ENCODE results near the gene UXT. TPM values are rescaled to one million over a fixed set of nuclear protein-coding genes. Genes with fewer than 3 reads are reported as not detected.
A peak's percentile ranks its signal among the peaks of the same experiment; 100 is the strongest.

Gene UXT
- total RNA-seq, 6 experiments from 2014 or later: 94.9 to 104 (median 101) TPM

GRCh38 chrX:47646636-47647035, 12.3 kb downstream of the UXT start:
- Mint-ChIP-seq H3K4me1 (ENCODE audit: low read depth) (peaks cover 49% of the 10 kb centered on the region), H3K36me3 (ENCODE audit: low read depth) (peaks cover 19% of the 10 kb centered on the region), H3K27ac (no peak overlapping the region), H3K9me3 (no peaks in the 10 kb centered on the region), H3K4me3 (0 out of 2 replicates have a peak overlapping the region, but pooled peaks have one; percentile 28), H3K27me3 (ENCODE audit: insufficient read depth) (peaks cover 5% of the 10 kb centered on the region; the same call in 1 of the 2 replicates)
- DNase-seq: no peak
- no peak for TF ChIP-seq CTCF (IDR thresholded peaks at IDR 0.05)

- H3K27ac Mint-ChIP-seq: no peak overlapping the region
Measured at GRCh38 chrX:47645530-47645929, 13.4 kb downstream of the UXT start.

GRCh38 chrX:47644557-47645091, 14.4 kb downstream of the UXT start:
- H3K4me3 Mint-ChIP-seq: no peak overlapping the region
- H3K27ac Mint-ChIP-seq: no peak overlapping the region
- peaks cover 24% of the 10 kb centered on the region for H3K36me3 Mint-ChIP-seq (ENCODE audit: low read depth)
- peak; percentile 24 for DNase-seq
- peak; percentile 71 for TF ChIP-seq CTCF (IDR thresholded peaks at IDR 0.05)
- H3K9me3 Mint-ChIP-seq: no peaks in the 10 kb centered on the region
- no peaks in the 10 kb centered on the region for H3K27me3 Mint-ChIP-seq (ENCODE audit: insufficient read depth)
- peaks cover 39% of the 10 kb centered on the region for H3K4me1 Mint-ChIP-seq (ENCODE audit: low read depth)

More at GRCh38 chrX:47645530-47645929, 13.4 kb downstream of the UXT start:
- no peak for TF ChIP-seq CTCF (IDR thresholded peaks at IDR 0.05)
- peaks cover 39% of the 10 kb centered on the region for H3K4me1 Mint-ChIP-seq (ENCODE audit: low read depth)
- peaks cover 15% of the 10 kb centered on the region for H3K36me3 Mint-ChIP-seq (ENCODE audit: low read depth)
- no peaks in the 10 kb centered on the region for H3K9me3 Mint-ChIP-seq
- H3K27me3 Mint-ChIP-seq (ENCODE audit: insufficient read depth): no peaks in the 10 kb centered on the region
- no peak for DNase-seq
- H3K4me3 Mint-ChIP-seq: no peak overlapping the region

- Mint-ChIP-seq H3K4me3 (no peak overlapping the region), H3K27me3 (ENCODE audit: insufficient read depth) (no peaks in the 10 kb centered on the region), H3K9me3 (no peaks in the 10 kb centered on the region), H3K4me1 (ENCODE audit: low read depth) (peaks cover 34% of the 10 kb centered on the region), H3K36me3 (ENCODE audit: low read depth) (peaks cover 26% of the 10 kb centered on the region), H3K27ac (peak overlapping the region; percentile 9; the same call in 1 of the 2 replicates)
- TF ChIP-seq CTCF (IDR thresholded peaks at IDR 0.05): peak; percentile 40
- no peak for DNase-seq
Measured at GRCh38 chrX:47643926-47644325, 15.1 kb downstream of the UXT start.

GRCh38 chrX:47638816-47639215, 20.2 kb downstream of the UXT start:
- Mint-ChIP-seq H3K9me3 (no peaks in the 10 kb centered on the region), H3K4me1 (ENCODE audit: low read depth) (no peaks in the 10 kb centered on the region)

More at GRCh38 chrX:47638816-47639215, 20.2 kb downstream of the UXT start:
- DNase-seq: no peak
- Mint-ChIP-seq H3K27ac (no peak overlapping the region), H3K4me3 (no peak overlapping the region), H3K36me3 (ENCODE audit: low read depth) (peaks cover 18% of the 10 kb centered on the region), H3K27me3 (ENCODE audit: insufficient read depth) (no peaks in the 10 kb centered on the region)
- no peak for TF ChIP-seq CTCF (IDR thresholded peaks at IDR 0.05)

All from HFFc6 (cell line).